ENCODE results near the gene E2F2.

E2F2 gene

GRCh38 chr1:23481904-23482303, 49.1 kb downstream of the E2F2 start:
- no peak for DNase-seq
- H3K9me3 ChIP-seq (ENCODE audit: severe bottlenecking), result no peaks in the 10 kb centered on the region
- no peak overlapping the region for H3K4me3 ChIP-seq (ENCODE audit: low read depth, low read length)
- H3K27ac ChIP-seq, result no peak overlapping the region
- no peaks in the 10 kb centered on the region for H3K27me3 ChIP-seq (ENCODE audit: insufficient read depth, low read depth, severe bottlenecking)
- no peak for TF ChIP-seq CTCF (IDR thresholded peaks at IDR 0.05; ENCODE audit: low read depth, low read length)
- H3K36me3 ChIP-seq, result no peaks in the 10 kb centered on the region

GRCh38 chr1:23481026-23481597, 49.9 kb downstream of the E2F2 start:
- no peak overlapping the region for H3K4me3 ChIP-seq (ENCODE audit: low read depth, low read length)
- no peaks in the 10 kb centered on the region for H3K9me3 ChIP-seq (ENCODE audit: severe bottlenecking)
- H3K27ac ChIP-seq, result no peak overlapping the region
- no peak for DNase-seq
- TF ChIP-seq CTCF (IDR thresholded peaks at IDR 0.05; ENCODE audit: low read depth, low read length), result no peak
- H3K27me3 ChIP-seq (ENCODE audit: insufficient read depth, low read depth, severe bottlenecking), result no peaks in the 10 kb centered on the region
- no peaks in the 10 kb centered on the region for H3K36me3 ChIP-seq

- no peak overlapping the region for H3K27ac ChIP-seq
- H3K4me3 ChIP-seq (ENCODE audit: low read depth, low read length), result no peak overlapping the region
These were observed 50.6 kb downstream of the E2F2 start for GRCh38 chr1:23480187-23481025.

GRCh38 chr1:23479666-23479941, 51.4 kb downstream of the E2F2 start:
- no peak for DNase-seq
- TF ChIP-seq CTCF (IDR thresholded peaks at IDR 0.05; ENCODE audit: low read depth, low read length), result no peak
- Histone ChIP-seq H3K4me3 (ENCODE audit: low read depth, low read length) (no peak overlapping the region), H3K27me3 (ENCODE audit: insufficient read depth, low read depth, severe bottlenecking) (no peaks in the 10 kb centered on the region), H3K36me3 (no peaks in the 10 kb centered on the region), H3K9me3 (ENCODE audit: severe bottlenecking) (no peaks in the 10 kb centered on the region), H3K27ac (no peak overlapping the region)

More at GRCh38 chr1:23480187-23481025, 50.6 kb downstream of the E2F2 start:
- no peak for DNase-seq
- Histone ChIP-seq H3K27me3 (ENCODE audit: insufficient read depth, low read depth, severe bottlenecking) (no peaks in the 10 kb centered on the region), H3K9me3 (ENCODE audit: severe bottlenecking) (no peaks in the 10 kb centered on the region), H3K36me3 (no peaks in the 10 kb centered on the region)
- TF ChIP-seq CTCF (IDR thresholded peaks at IDR 0.05; ENCODE audit: low read depth, low read length), result no peak

- no peak for DNase-seq
- no peaks in the 10 kb centered on the region for H3K27me3 ChIP-seq (ENCODE audit: insufficient read depth, low read depth, severe bottlenecking)
- H3K36me3 ChIP-seq, result no peaks in the 10 kb centered on the region
- H3K27ac ChIP-seq, result no peak overlapping the region
- TF ChIP-seq CTCF (IDR thresholded peaks at IDR 0.05; ENCODE audit: low read depth, low read length), result no peak
- no peak overlapping the region for H3K4me3 ChIP-seq (ENCODE audit: low read depth, low read length)
- H3K9me3 ChIP-seq (ENCODE audit: severe bottlenecking), result no peaks in the 10 kb centered on the region
These were observed 52.0 kb downstream of the E2F2 start for GRCh38 chr1:23478896-23479665.
